Measurements from ENCODE around the gene CGB2. TPM values are rescaled to one million over a fixed set of nuclear protein-coding genes. Genes with fewer than 3 reads are reported as not detected.

The CGB2 gene
- total RNA-seq, 6 donors from 2014 or later: not detected

DNA sequence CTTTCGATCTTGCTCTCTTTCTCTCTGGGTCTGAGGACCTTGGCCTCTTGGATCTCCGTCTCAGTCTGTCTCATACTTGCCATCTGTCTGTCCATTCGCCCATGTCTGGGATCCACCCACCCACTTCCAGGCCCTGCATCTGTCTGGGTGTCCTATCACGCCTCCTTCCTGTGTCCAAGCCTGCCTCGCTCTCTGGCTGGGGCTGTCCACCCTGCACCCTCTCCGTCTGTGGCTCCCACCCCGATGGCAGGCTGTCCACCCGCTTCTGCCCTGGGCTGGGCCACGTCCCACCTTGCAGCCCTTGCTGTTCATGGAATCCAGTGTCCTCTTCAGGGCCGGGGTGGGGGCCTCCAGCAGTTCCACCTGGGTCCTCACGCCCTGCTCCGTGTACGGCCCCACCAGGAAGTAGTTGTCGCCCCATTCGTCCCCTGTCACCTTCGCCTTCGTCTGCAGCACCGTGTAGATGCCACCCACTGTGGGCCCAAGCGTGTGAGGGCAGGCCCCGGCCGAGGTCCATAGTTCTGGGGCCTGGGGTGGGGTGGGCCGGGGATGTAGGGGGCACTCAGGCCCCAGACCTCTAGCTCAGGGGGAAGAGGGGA lies 40.6 kb upstream of the CGB2 start:
- TF ChIP-seq POLR2A (IDR thresholded peaks at IDR 0.05) (no peak), POLR2AphosphoS5 (IDR thresholded peaks at IDR 0.05) (no peak), EP300 (IDR thresholded peaks at IDR 0.05) (no peak)
- TF ChIP-seq, protein P1, sequence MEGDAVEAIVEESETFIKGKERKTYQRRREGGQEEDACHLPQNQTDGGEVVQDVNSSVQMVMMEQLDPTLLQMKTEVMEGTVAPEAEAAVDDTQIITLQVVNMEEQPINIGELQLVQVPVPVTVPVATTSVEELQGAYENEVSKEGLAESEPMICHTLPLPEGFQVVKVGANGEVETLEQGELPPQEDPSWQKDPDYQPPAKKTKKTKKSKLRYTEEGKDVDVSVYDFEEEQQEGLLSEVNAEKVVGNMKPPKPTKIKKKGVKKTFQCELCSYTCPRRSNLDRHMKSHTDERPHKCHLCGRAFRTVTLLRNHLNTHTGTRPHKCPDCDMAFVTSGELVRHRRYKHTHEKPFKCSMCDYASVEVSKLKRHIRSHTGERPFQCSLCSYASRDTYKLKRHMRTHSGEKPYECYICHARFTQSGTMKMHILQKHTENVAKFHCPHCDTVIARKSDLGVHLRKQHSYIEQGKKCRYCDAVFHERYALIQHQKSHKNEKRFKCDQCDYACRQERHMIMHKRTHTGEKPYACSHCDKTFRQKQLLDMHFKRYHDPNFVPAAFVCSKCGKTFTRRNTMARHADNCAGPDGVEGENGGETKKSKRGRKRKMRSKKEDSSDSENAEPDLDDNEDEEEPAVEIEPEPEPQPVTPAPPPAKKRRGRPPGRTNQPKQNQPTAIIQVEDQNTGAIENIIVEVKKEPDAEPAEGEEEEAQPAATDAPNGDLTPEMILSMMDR (IDR thresholded peaks at IDR 0.05): no peak
- WGBS, 2 donors: 87 to 95% methylated on average over 11 to 22 of the region's 22 CpGs
- H3K36me3 ChIP-seq: peaks cover 4 to 43% (median 25%) of the 10 kb centered on the region in 4 donors
- H3K4me1 ChIP-seq: peaks cover 24 to 43% (median 34%) of the 10 kb centered on the region in 4 donors
- H3K27ac ChIP-seq: peak overlapping the region in 3 of 4 donors; percentile 18 to 98 (median 92)
- DNase-seq (peak in 1 of 2 donors; percentile 60), ATAC-seq (ENCODE audit: low FRiP score in 2 of 2) (no peak)
- H3K27me3 ChIP-seq: no peaks in the 10 kb centered on the region
- peak overlapping the region in 2 of 4 donors; percentile 58 to 84 for H3K4me3 ChIP-seq
- no peaks in the 10 kb centered on the region for H3K9me3 ChIP-seq

DNA sequence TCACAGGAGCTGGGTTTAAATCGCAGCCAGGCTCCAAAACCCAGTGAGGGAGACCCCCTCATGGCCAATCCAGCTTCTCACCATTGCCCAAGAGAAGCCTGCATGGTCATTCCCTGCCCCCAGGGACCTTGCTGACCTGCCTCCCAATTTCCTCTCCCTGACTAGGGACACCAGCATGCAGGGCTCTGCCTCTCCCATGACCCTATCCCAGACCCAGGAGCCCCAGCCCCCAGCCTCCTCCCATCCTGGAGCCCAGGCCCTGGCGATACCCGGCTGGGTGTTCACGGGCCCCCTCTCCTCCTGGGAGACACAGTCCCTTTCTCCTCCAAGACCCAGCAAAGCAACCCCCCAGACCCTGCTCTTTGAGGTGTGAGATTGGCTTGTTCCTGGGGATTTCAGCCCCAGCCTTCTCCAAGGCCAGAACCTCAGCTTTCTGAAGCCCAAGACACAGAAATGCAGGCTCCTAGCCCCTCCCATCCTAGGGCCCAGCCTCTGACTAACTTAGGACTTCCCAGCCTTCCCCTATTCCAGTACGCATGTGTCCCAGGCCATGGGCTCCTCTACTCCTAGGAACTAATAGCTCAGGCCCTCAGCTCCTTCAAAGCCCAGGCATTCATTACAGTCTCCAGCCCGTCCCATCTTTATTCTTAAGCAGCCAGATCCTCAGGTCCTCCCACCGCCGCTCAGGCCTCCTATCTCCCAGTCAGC lies 39.7 kb upstream of the CGB2 start:
- Histone ChIP-seq H3K36me3 (peaks cover 4 to 34% (median 19%) of the 10 kb centered on the region in 4 donors), H3K4me3 (peak overlapping the region; percentile 53 to 94 (median 71)), H3K27me3 (no peaks in the 10 kb centered on the region), H3K9me3 (no peaks in the 10 kb centered on the region), H3K27ac (peak overlapping the region; percentile 84 to 98 (median 95)), H3K4me1 (peaks cover 24 to 43% (median 34%) of the 10 kb centered on the region in 4 donors)
- TF ChIP-seq POLR2A (IDR thresholded peaks at IDR 0.05): peak in 1 of 4 donors; percentile 59
- TF ChIP-seq, protein P1 (IDR thresholded peaks at IDR 0.05): no peak
- peak in 1 of 4 donors; percentile 7 for TF ChIP-seq EP300 (IDR thresholded peaks at IDR 0.05)
- TF ChIP-seq POLR2AphosphoS5 (IDR thresholded peaks at IDR 0.05): peak in 1 of 2 donors; percentile 76
- WGBS, 2 donors: 17 to 27% methylated on average over 5 to 8 of the region's 8 CpGs
- ATAC-seq (ENCODE audit: low FRiP score in 2 of 2) (peak; percentile 74 to 77), DNase-seq (peak; percentile 54 to 86)

DNA sequence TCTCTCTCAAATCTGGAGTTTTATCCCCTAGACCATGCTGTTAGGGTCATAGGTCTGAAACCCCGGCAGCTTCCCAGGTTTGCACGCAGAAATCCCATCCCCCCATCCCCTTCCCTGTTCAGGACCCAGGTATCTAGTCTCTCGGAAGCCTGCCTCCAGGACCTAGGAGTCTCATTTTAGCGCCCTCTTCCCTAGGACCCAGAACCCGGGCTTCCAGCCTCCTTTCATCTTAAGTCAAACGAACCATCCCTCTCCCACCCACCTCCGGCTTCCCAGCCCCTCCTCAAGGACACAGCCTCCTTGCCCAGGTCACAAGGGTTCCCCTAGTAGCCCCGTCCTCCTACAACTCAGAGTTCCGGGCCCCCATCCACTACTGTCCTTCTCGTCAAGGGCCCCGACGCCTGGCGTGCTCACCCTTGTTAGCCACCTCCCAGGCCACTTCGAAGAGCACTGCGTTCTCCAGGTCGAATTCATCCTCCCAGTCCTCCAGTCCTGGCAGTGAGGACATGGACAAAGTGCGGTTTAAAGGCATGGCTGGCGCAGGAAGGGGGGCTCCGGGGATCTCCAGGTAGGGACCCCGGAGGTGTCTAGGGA lies 39.0 kb upstream of the CGB2 start:
- H3K27me3 ChIP-seq: no peaks in the 10 kb centered on the region
- 0 to 1% methylated on average over 16 to 19 of the region's 20 CpGs for WGBS, 2 donors
- ATAC-seq (ENCODE audit: low FRiP score in 2 of 2) (peak; percentile 0 to 24), DNase-seq (peak in 1 of 2 donors; percentile 57)
- H3K27ac ChIP-seq: peak overlapping the region; percentile 84 to 98 (median 95)
- TF ChIP-seq, protein P1 (IDR thresholded peaks at IDR 0.05): no peak
- TF ChIP-seq EP300 (IDR thresholded peaks at IDR 0.05) (no peak), POLR2AphosphoS5 (IDR thresholded peaks at IDR 0.05) (no peak), POLR2A (IDR thresholded peaks at IDR 0.05) (no peak)
- H3K4me1 ChIP-seq: peaks cover 24 to 43% (median 34%) of the 10 kb centered on the region in 4 donors
- H3K4me3 ChIP-seq: peak overlapping the region; percentile 53 to 94 (median 71)
- H3K36me3 ChIP-seq: peaks cover 4 to 28% (median 16%) of the 10 kb centered on the region in 4 donors
- no peaks in the 10 kb centered on the region for H3K9me3 ChIP-seq

DNA sequence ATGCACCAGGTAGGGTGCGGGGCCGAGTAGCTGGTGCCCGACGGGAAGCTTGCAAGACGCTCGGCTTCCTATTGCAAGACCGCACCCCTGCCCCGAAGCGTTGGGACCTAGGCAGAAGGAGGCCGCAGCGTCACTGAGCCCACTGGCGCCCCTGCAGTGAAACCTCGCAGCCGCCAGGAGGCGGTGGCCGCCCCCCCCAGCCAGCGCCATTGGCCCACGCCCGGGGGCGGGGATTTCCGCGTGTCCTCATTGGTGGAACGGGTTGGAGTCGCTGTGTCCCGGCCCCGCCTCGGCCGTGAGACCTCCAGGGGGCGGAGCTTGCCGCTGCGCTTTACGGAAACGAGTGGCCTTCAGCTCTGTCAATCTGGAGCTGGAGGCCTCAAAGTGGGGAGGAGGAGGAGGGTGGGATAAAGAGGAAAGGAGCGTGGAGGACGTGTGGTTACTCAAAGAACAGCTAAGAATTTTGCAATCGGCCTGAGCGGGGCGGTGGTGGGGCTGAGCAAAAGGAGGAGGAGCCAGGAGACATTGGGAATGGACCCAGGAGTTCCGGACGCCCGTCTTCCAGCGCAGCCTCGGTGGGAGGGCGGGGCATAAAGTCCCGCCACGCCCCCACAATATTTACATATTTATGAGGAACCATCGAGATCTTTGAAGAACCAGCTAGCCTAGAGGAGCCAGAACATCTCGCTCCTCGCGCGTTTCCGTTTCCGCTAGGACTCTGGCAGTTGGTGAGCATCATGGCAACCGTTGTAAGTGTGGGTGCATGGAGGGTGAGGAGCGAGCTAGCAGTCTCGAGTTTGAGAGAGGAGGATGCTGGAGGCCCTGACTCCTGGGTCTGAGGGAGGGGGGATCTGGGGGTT lies 38.3 kb upstream of the CGB2 start, which contains the start of the genes GYS1 and RUVBL2:
GYS1 (minus strand) TSS at position 135 of the 860 bp plus-strand sequence. CDS start 197 bp downstream, outside the sequence.
RUVBL2 (plus strand) TSS at position 713 of the 860 bp plus-strand sequence; CDS start at position 738, 25 bp downstream.
- Histone ChIP-seq H3K36me3 (peaks cover 1 to 25% (median 13%) of the 10 kb centered on the region in 4 donors), H3K9me3 (no peaks in the 10 kb centered on the region), H3K4me3 (peak within 1 kb of the TSS; percentile 53 to 94 (median 71)), H3K27ac (peak within 1 kb of the TSS; percentile 84 to 98 (median 95)), H3K27me3 (no peaks in the 10 kb centered on the region), H3K4me1 (peaks cover 24 to 43% (median 34%) of the 10 kb centered on the region in 4 donors)
- ATAC-seq (ENCODE audit: low FRiP score in 2 of 2): peak; percentile 97 to 98
- DNase-seq: peak; percentile 99
- TF ChIP-seq EP300 (IDR thresholded peaks at IDR 0.05) (peak in 1 of 4 donors; percentile 57), POLR2A (IDR thresholded peaks at IDR 0.05) (peak in 3 of 4 donors; percentile 74 to 92 (median 90)), POLR2AphosphoS5 (IDR thresholded peaks at IDR 0.05) (peak; percentile 85 to 97)
- TF ChIP-seq, protein P1 (IDR thresholded peaks at IDR 0.05): peak; percentile 95 to 100 (median 100)
- 0% methylated on average over 19 to 31 of the region's 56 CpGs for WGBS, 2 donors

Measured in upper lobe of left lung (tissue), 6 donors.